SK-N-SH (cell line): ENCODE measurements around the gene COPS9.

Source experiments
- CTCF ChIP-seq: fragments of 200-600 bp; sonication (generic); IDR thresholded peaks from 2 replicates; pipeline ENCODE4 v1.6.1; 2017; ENCODE audit warnings: antibody characterized with exemption, mild to moderate bottlenecking, moderate library complexity
- NRF1 ChIP-seq: IDR thresholded peaks from 2 replicates; pipeline ENCODE4 v1.6.1; 2012; ENCODE audit warnings: low read depth, mild to moderate bottlenecking, low read length
- RAD21 ChIP-seq: IDR thresholded peaks from 2 replicates; pipeline ENCODE4 v1.6.1; 2012; ENCODE audit warnings: mild to moderate bottlenecking, low read length
- USF2 ChIP-seq: fragments of 150-350 bp; IDR thresholded peaks from 2 replicates; pipeline ENCODE4 v1.6.1; 2017; ENCODE audit warnings: antibody characterized with exemption, low read length, low read depth, borderline replicate concordance

DNA sequence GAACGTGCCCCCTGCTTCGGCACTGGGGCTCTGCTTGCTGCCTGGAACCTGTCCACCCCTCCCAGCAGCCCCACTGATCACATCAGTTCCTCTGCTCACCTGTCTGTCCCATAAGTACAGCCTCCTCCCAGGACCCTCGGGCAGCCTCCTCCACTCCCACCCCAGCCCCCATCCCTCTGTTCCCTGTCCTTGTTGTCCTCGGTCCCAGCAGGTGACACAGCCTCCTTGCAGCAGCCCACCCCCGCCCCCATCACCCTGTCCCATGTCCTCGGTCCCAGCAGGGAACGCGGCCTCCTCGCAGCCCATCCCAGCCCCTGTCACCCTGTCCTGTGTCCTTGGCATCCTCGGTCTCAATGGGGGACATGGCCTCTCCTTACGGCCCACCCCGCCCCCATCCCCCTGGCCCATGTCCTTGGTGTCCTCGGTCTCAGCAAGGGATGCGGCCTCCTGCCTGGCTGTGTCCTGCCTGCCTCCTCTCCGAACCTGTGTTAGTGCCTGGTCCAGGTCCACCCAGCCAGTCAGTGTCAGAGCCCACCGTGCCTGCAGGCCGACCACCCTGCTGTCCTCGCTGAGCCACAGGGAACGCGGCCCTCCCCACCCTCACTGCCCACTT is 8.7 kb upstream of the COPS9 start:
- TF ChIP-seq USF2 (no peak), CTCF (no peak), NRF1 (no peak), RAD21 (no peak)
